HG03064 (cell line): Measurements from ENCODE around the gene WDR55.
"Not testable (repeated sequence)": the region's sequence is repeated elsewhere in the genome, so short reads cannot be mapped to it uniquely, and the experiment has no call there.

ENCODE experiments used
- ATAC-seq: cut with Tn5 transposase; IDR thresholded peaks from one replicate; pipeline ENCODE4 v1.9.1; 2021; ENCODE audit warnings: low read depth; ENCODE audit not compliant: unreplicated experiment

WDR55 gene, protein sequence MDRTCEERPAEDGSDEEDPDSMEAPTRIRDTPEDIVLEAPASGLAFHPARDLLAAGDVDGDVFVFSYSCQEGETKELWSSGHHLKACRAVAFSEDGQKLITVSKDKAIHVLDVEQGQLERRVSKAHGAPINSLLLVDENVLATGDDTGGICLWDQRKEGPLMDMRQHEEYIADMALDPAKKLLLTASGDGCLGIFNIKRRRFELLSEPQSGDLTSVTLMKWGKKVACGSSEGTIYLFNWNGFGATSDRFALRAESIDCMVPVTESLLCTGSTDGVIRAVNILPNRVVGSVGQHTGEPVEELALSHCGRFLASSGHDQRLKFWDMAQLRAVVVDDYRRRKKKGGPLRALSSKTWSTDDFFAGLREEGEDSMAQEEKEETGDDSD

DNA sequence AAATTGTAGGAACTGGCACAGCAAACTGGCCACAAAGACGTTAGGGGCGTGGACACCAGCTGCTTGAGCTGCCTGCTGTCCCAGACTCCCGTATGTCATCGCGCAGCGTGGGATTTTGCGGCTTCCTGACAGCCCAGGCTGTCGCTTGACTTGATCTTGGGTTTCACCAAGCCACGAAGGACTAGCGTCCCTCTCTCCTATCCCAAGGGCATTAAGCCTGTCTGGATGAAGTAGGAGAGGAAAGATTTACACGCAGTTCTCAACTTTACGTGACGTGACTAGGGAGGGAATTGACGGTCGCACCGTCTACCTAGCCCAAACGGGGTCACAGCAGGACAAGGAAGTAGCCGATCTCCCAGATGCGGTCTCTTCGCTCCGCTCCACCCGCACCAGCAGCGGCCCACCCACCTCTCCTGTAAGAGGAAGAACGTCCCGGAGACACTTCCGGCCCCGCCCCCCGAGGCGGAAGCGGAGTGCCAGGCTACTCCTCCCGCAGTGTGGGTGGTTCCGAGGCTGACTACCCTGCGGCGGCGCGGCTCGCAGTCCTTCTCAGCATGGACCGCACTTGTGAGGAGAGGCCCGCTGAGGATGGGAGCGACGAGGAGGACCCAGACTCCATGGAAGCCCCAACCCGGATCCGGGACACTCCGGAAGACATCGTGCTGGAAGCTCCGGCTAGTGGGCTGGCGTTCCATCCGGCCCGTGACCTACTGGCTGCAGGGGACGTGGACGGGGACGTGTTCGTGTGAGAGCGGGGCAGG is at the start of gene WDR55:
Gene WDR55, plus strand, starts transcription at position 546 of the 761 bp plus-strand sequence. Its CDS starts 9 bp downstream, at position 555.
- ATAC-seq: peak; percentile 97

DNA sequence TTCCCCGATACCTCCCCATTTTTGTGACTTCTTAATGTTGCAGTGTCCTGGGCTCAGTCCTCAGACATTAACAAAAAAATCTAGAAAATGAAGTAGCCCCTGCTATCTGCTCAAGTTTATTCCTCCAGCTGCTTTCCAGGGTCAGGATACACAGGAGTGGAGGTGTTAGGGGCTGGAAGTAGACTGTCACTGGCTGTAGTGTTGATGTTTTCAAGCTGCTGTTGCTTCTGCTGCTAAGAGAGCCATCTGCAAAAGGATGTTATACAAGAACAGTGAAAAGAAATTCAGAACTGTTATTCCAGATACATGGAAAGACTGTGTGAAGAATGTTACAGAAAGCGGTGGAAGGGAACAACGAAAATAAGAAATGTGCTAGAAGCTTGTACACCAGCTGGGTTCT is 42.4 kb upstream of the WDR55 start:
- ATAC-seq: no peak

DNA sequence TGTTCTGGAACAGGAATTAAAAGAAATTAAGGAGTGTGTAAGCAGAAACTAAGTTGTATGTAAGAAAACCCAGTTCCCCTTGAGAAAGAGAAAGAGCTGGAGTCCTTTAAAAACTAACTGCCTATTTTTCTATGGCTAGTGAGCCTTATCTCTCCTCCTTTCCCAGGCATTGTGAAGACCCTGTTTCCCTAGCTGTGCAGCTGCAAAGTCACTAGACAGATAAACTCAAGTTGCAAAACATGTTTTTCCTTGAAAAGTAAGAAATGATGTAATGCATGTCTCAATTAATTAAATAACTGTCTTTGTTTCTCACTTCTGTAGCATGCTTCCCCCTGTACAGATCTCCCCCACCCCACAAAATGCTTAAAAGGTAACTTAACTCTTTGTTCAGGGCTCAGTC is 41.6 kb upstream of the WDR55 start:
- ATAC-seq: not testable (repeated sequence)

DNA sequence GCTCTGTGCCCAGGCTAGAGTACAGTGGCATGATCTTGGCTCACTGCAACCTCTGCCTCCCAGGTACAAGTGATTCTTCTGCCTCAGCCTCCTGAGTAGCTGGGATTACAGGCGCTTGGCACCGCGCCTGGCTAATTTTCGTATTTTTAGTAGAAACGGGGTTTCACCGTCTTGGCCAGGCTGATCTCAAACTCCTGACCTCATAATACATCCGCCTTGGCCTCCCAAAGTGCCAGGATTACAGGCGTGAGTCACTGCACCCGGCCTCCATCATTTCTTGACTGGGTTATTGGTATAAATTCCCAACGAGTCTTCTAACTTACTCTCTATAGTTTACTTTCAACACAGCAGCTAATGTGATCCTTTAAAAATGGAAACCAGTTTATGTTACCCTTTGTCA is 39.8 kb upstream of the WDR55 start:
- ATAC-seq: not testable (repeated sequence)

DNA sequence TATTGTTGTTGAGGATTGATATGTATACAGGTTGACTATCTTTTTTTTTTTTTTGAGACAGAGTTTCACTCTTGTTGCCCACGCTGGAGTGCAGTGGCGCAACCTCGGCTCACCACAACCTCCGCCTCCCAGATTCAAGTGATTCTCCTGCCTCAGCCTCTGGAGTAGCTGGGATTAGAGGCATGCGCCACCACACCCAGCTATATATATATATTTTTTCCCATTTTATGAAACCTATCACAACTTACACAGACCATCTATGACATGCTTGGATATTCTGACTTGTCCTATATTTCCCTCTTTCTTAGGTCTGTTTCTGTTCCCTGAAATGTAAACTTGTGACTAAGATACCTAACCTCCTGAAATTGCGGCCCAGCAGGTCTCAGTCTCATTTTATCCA is 36.7 kb upstream of the WDR55 start:
- no peak for ATAC-seq

DNA sequence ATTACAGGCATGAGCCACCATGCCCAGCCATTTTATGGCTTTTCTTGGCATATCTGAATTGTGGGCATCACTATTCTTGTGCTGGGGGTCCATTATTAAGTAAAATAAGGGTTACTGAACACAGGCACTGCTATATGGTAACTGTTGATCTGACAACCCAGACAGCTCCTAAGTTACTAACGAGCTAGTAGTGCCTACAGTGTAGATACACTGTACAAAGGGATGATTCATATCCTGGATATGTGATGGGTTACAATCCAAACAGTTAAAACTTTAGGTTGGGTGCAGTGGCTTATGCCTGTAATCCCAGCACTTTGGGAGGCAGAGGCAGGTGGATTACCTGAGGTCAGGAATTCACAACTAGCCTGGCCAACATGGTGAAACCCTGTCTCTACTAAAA is 36.0 kb upstream of the WDR55 start:
- ATAC-seq: no peak

DNA sequence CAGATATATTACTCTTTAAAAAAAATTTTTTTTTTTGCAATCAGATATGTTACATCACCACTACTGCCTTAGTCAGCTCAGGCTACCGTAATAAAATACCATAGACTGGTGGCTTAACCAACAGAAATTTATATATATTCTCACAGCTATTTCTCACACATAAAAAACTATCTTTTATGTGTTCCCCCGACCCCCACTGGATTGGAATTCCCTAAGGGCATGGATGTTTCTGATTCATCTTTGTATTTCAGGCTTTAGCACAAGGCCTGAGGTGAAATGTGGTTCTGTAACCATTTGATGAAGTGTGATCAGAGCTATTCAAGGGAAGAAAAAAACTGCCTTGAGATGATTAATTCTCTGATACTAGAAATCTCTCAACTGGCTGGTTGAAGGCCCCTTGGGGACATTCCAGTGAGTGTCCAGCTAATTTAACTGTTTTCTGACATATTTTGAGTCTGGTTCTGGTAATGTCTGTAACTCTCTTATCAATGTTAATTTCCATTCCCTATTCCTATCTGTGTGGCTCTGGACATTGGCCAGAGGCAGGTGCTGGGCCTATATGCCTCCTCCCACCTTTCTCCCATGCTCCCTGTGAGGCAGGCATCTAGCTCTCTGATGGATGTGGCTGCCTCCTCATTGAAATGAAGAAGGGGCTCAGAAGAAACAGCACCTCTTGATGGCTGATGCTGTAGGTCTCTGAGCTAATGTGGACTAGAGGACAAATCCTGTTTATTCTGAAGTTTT is 34.2 kb upstream of the WDR55 start:
- no peak for ATAC-seq

DNA sequence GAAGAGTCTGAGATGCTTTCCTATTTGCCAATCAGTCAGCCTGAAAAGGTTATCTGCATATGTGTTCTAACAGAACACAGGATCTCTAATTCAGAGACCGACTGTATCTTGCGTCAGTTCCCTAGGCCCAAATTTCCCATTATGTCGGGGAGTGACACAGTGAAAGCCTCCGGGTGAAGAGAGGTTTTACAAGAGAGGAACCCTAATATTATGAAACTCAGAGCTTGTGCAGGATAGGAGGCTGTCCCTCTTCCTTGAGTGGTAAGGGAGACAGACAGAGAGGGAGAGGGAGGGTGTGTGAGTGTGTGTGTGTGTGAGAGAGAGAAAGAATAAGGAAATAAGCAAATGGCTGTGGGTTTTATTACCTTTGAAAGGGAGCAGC is 33.7 kb upstream of the WDR55 start:
- ATAC-seq: no peak

DNA sequence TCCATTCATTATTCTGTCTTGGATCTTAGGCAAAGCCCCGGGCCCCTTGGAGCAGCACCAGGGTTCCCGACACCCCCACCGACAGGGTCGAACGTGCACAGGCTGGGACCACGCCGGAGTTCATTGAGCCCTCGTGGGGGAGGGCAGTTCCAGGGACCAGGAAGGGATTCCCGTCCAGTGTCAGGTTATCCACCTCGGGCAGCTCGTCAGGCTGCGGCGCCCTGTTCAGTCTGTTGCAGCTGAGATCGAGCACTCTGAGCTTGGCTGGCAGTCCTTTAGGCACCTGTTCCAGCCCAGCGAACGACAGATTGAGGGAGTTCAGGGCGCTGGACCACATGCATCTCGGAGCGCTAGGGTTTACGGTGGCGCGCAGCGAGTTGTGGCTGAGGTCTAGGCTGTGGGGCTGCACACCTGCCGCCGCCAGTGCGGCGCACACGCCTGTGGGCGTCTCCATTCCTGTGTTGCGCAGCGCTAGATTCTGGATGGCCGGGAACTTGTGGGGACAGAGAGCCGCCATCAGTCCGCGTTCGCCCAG is 32.8 kb upstream of the WDR55 start:
- ATAC-seq: no peak

DNA sequence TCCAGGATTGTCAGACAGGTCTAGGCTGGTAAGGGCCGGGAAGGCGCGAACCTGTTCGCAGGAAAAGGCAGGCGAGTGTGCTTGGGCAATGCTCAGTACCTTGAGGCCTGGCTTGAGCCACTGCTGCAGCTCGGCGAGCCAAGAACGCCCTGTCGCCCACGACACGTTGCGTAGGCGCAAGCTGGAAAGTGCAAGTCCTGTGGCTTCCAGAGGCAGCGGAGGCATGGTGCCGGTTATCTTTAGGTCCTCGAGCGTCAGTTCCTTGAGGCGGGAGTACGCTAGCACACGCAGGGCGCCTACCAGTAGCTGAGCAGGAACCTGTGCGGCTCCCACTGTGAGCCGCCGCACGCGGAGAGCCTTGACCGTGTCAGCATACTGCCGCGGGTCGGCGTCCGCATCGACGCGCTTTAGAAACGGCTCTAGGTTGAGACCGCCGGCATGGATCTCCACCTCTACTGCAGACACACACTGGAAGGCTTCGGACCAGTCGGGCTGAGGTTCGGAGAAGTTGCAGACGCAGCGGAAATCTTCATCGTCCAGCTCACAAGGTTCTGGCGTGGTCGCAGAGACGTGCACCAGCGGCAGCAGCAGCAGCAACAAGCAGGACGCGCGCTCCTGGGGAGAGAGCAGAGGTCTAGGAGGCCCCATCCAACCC is 32.2 kb upstream of the WDR55 start:
- ATAC-seq: no peak

DNA sequence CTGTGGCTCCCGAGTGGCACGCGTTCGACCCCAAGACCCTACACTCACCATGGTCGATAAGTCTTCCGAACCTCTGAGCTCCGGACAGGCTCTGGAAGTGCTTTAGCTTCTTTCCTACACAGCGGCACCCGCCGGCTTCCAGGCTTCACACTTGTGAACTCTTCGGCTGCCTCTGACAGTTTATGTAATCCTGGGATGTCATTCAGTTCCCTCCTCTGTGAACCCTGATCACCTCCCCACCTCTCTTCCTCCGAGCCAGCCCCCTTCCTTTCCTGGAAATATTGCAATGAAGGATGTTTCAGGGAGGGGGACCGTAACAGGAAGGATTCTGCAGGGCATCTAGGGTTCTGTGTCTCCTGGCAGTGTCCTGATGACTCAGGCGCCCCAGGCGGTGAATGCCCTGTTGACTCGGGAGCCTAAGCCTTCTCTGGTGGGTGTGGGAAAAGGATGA is 31.7 kb upstream of the WDR55 start, which contains the start of gene CD14:
Gene CD14, minus strand, starts transcription at position 155 of the 451 bp plus-strand sequence. Its CDS starts 104 bp downstream, at position 51.
- ATAC-seq: no peak

DNA sequence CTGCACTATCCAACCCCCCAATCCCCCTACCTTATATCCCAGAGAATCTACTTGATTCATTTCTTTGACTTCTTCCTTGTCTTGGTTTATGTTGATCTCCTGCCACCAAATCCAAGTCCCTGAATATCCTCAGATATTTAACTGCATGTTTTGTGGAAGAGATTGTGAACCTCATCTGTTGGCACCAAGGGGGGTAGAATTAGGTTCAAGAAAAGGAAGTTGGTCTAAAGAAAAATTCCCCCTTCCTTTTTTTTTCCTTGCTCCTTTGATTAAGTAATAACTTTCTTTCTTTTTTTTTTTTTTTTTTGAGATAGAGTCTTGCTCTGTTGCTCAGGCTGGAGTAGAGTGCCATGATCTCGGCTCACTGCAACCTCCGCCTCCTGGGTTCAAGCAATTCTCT is 31.2 kb upstream of the WDR55 start:
- no peak for ATAC-seq

DNA sequence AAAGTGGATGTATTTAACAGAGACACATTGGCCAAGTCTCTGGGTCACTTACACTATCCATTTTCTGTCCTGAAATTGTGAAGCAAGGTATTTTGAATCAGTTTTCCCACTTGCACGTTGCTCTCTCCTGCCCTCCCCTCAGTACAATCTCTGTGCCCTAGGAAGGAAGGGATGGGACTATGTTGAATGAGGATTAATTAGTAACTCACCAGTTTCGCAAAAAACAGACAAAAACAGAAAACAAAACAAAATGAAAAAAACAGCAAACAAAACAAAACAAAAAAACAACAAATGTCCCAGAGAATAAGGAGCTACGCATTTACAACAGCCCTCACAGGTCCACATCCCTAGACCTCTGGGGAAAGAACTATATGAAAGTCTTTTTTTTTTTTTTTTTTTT is 30.6 kb upstream of the WDR55 start:
- ATAC-seq: no peak

DNA sequence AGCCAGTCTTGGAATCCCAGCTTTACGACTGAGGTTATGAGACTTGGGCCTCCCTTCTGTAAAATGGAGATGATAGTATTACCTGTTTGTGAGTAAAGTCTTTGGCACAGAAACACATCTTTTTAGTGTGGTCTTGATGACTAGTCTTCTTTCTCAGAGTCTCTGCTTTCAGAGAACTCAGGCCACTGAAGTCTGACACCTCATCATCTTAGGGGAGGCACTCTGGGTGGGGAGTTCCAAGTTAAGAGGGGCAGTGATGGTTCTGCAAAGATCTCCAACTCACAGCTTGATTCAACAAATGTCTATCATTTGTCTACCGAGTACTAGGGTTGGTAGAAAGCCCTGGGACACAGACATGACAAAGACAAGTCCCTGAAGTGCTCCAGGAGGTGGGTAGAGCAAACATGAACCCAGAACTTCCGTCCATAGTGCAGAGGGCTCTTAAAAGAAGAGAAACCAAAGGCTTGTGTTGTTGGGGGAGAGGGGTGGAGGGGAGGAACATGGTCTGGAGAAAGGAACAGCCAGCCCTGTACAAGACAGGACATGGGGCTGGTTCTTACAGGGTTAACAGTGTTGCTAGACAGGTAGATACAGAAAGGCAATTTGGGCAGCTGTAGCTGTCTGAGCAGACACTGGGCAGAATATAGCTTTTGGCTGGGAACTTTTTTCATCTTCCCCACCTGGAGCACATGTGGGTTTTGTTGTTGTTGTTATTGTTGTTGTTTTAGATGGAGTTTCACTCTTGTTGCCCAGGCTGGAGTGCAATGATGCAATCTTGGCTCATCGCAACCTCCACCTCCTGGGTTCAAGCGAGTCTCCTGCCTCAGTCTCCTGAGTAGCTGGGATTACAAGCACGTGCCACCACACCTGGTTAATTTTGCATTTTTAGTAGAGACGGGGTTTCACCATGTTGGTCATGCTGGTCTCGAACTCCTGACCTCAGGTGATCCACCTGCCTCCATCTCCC is 29.1 kb upstream of the WDR55 start:
- no peak for ATAC-seq

DNA sequence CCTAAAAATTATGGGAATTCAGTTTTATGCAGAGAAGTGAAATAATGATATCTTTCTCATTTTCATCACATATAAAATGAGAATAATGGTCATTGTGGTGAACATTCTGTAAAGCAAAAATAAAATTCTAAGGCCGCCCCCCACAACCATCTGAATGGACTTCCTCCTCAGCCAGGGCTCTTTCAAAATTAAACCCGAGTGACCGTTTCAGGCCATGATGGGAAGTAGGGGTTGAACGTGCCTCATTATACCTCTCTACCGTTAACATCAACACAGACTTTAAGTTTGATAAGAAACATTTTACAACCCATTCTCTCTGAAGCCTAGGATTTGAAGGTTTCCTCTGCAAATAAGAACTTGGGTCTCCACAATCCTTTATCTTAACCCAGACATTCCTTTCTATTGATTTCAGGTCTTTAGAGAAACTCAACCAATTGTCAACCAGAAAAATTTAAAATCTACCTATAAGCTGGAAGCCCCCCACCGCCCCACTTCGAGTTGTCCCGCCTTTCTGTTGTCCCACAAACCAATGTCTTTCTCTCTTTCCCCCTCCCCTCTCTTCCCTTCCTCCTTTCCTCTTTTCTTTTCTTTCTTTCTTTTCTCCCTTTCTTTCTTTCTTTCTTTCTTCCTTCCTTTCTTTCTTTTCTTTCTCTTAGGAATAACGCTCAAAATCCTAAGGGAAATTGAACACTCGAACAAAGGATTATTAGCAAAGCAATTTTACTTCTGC is 27.2 kb upstream of the WDR55 start:
- no peak for ATAC-seq

DNA sequence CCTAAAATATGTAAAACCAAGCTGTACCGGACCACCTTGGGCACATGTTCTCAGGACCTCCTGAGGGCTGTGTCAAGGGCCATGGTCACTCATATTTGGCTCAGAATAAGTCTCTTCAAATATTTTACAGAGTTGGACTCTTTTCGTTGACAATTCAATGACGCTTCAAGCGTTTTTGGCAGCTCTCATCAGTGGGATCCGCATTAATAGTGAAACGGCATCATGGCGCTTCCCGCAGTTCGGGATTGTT is 25.9 kb upstream of the WDR55 start:
- not testable (repeated sequence) for ATAC-seq

DNA sequence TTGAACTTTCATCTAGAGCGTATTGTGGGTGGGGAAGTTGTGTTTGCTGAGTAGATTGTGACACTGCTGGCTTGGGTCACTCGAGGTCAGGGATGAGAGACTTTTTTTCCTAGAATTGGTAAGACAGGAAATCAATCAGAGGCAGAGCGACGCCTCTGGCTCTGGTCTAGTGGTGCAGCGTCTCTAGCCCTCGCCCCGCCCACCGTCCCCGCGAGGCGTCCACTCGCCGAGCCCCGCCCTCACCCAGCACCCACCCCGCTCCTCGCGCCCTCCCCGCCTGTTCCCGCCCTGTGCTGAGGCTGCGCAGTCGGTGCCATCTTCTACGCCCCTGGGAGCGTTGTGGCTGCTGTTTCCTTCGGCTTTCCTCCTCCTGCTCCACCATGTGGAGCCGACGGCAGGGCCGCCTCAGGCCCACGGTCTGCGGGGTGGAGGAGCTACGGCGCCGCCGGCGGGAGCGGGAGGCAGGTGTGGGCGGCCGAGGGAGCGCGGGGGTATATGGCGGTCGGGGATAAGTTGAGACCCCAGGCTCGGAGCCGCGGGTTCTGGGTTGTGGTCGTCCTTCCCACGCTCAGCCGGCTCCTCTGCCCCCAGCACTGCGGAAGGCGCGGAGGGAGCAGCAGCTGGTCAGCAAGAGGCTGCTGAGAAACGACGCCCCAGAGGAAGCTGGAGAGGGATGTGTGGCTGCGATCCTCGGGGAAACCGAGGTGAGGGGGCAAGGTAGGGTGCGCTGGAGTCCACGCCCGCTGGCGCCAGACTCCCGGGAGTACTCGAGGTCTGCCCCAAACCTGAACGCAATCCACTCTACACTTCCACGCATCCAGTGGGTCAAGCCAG is 25.3 kb upstream of the WDR55 start, which contains the start of gene TMCO6:
Gene TMCO6, plus strand, starts transcription at position 304 of the 834 bp plus-strand sequence. Its CDS starts 77 bp downstream, at position 381.
- ATAC-seq: peak; percentile 93

DNA sequence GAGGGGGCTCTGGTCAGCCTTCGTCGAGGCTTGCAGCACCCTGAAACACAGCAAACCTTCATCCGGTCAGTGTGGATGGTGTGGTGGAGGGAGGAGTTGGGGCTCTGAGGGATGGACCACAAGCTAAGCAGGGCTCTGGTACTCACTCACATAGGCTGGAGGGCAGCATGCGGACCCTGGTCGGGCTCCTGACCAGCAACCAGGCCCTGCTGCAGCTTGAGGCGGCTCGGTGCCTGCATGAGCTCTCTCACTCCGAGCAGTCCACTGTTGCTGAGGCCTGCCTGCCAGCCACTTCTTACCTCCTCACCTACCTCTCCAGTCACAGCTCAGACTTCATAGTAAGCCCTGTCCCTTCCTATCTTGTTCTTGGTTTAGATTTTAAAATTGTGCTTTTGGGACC is 23.0 kb upstream of the WDR55 start:
- no peak for ATAC-seq
